Bronchial epithelial cell (primary cell): Measurements from ENCODE around the gene VRTN. TPM values are rescaled to one million over a fixed set of nuclear protein-coding genes. Genes with fewer than 3 reads are reported as not detected.

Experiments
- DNase-seq: peaks from one replicate; pipeline ENCODE4 v3.0.0-alpha.2; 2010; ENCODE audit warnings: low read depth
- FAIRE-seq: peaks from 2 replicates; lab custom pipeline; 2011; peaks lifted over from hg19 to GRCh38; lab: Jason Lieb, UNC
- H3K27me3 ChIP-seq: 2 replicates; pipeline ENCODE4 v1.5.1; 2011; ENCODE audit warnings: low read length; ENCODE audit not compliant: control insufficient read depth, insufficient read depth
- H3K36me3 ChIP-seq: 2 replicates; pipeline ENCODE4 v1.5.1; 2011; ENCODE audit warnings: low read length; ENCODE audit not compliant: control insufficient read depth, insufficient read depth
- H3K4me3 ChIP-seq: 2 replicates; pipeline ENCODE4 v1.5.1; 2011; ENCODE audit warnings: mild to moderate bottlenecking, low read depth, low read length, control low read depth
- total RNA-seq: library from RNA; depleted of rRNA; stranded (reverse); fragments of >200 nt; gene quantifications from 2 replicates; pipeline ENCODE4 v1.2.1, GENCODE V29; 2014
- TF ChIP-seq, protein P1 (sequence below): IDR thresholded peaks from 2 replicates; pipeline ENCODE4 v1.5.1; 2011; ENCODE audit warnings: mild to moderate bottlenecking, moderate library complexity, low read length, control low read depth, inconsistent platforms; ENCODE audit not compliant: insufficient read depth, severe bottlenecking

The VRTN gene
- total RNA-seq, 1 donor from 2014 or later = not detected

DNA sequence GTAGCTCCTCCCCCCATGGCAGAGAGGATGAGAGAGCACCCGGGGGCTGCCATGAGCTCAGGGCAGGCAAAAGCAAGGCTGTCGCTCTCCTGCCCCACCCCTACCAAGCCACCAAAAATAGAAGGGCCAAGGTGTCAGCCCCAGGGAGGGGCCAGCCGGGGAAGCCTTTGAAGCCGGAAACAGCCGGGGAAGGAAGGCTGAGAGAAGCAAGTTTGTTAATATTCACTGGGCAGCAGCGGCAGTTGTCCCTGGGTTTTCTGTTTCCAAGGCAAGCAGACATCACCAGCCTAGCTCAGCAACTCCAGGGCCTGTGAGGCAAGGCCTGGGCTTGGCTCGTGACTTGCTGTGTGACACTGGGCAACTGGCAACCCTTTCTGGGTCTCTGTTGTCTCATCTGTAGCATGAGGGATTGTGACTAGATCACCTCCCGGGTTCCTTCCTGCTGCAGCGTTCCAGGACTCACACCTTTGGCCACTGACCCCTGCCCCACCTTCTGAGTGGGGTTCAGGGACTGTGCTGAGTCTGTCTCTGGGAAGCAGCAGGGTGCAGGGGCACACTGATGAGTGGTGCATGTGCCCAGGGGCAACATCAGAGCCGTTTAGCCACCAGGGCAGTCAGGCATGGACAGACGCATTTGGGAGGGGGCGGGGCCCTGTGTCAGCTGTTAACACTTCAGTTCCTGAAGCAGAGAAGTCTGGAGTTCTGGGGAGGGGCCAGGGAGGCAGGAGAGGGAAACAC is 53.4 kb downstream of the VRTN start:
- no peaks in the 10 kb centered on the region for H3K36me3 ChIP-seq
- no peak overlapping the region for H3K4me3 ChIP-seq
- TF ChIP-seq, protein P1, sequence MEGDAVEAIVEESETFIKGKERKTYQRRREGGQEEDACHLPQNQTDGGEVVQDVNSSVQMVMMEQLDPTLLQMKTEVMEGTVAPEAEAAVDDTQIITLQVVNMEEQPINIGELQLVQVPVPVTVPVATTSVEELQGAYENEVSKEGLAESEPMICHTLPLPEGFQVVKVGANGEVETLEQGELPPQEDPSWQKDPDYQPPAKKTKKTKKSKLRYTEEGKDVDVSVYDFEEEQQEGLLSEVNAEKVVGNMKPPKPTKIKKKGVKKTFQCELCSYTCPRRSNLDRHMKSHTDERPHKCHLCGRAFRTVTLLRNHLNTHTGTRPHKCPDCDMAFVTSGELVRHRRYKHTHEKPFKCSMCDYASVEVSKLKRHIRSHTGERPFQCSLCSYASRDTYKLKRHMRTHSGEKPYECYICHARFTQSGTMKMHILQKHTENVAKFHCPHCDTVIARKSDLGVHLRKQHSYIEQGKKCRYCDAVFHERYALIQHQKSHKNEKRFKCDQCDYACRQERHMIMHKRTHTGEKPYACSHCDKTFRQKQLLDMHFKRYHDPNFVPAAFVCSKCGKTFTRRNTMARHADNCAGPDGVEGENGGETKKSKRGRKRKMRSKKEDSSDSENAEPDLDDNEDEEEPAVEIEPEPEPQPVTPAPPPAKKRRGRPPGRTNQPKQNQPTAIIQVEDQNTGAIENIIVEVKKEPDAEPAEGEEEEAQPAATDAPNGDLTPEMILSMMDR = no peak
- FAIRE-seq (no peak), DNase-seq (no peak)
- peaks cover 11% of the 10 kb centered on the region for H3K27me3 ChIP-seq

DNA sequence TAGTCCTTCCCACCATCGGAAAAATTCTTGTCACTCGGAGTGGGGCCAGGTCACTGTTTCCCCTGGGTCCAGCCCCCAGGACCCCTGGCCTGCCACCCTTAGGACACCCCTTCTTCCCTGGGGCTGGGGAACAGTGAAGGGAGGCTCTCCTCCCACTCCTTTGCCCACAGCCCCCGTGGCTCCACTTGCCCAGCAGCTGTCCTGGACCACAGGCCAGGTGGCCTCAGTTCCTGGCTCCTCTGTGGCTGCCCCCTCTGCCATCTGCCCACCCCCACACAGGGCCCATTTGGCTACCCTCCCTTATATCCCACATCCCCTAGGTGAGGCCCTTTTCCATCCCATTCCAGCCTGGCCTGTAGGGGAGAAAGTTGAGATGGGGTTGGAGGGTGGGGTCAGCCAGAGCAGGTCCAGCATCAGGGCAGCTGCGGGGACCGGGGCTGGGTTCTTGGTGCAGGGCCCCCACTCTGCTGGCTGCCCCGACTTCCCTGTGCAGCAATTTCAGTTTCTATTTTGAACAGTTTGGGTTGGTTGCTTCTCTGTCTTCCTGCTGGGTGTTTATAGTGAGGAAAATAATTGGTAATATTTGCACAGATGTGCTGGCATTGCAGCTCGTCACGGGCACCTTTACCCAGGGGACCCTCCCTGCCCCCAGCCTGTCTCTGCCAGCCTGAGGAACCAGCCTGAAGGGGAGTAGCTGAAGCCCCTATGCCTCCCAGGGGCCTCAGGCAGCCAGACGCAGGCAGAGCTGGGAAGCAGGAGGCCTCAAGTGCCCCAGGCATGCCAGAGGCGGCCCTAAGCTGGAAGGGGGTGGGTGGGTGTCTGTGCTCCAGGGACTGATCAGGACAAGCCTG is 54.4 kb downstream of the VRTN start:
- Histone ChIP-seq H3K4me3 (no peak overlapping the region), H3K27me3 (peaks cover 11% of the 10 kb centered on the region), H3K36me3 (no peaks in the 10 kb centered on the region)
- DNase-seq (no peak), FAIRE-seq (no peak)
- TF ChIP-seq, protein P1 = no peak

DNA sequence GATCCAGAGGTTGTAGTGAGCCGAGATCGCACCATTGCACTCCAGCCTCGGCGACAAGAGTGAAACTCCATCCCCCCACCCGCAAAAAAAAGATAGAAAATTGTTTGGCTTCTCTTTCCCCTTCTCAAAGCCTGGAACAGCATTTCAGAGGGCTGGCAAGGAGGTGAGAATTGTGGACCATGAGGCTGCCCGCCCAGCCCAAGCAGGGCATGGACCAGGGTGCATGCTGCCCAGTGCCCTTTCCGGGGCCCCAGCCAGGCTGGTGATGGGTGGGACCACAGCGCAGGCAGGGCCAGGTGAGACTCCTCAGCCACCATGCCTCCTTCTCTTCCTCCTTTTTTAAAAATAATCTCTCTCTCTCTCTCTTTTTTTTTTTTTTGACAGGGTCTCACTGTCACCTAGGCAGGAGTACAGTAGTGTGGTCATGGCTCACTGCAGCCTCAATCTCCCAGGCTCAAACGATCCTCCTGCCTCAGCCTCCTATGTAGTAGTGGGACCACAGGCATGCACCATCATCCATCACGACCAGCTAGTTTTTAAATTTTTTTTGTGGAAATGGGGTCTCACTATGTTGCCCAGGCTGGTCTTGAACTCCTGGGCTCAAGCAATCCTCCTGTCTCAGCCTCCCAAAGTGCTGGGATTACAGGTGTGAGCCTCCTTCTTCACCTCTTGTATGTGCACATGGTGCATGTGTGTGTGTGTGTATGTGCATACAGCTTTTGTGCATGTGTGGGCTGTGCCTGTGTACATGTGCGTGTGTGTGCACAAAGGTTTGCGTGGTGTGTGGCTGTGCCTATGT is 55.5 kb downstream of the VRTN start:
- H3K36me3 ChIP-seq = no peaks in the 10 kb centered on the region
- H3K27me3 ChIP-seq = peaks cover 13% of the 10 kb centered on the region
- H3K4me3 ChIP-seq = no peak overlapping the region
- peak; percentile 79 for FAIRE-seq
- TF ChIP-seq, protein P1 = no peak
- no peak for DNase-seq

DNA sequence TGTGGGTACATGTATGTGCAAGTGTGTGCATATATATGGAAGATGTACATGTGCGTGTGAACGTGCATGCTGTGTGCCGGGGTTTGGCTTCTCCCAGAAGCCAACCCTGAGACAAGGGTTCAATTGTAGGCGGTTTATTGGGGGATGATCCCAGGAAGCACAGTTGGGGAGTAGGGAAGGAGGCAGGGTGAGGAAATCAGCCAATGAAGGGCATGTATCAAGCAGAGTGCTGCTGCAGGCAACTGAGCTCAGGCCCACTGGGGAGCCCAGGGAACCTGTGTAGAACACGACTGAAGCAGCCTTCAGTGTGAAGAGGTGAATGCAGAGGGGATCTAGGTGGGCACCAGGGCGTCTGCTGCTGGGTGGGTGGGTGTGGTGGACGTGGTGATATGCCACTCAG is 56.2 kb downstream of the VRTN start:
- TF ChIP-seq, protein P1 = no peak
- no peak for DNase-seq
- H3K27me3 ChIP-seq = peaks cover 13% of the 10 kb centered on the region
- H3K4me3 ChIP-seq = no peak overlapping the region
- no peaks in the 10 kb centered on the region for H3K36me3 ChIP-seq
- no peak for FAIRE-seq

DNA sequence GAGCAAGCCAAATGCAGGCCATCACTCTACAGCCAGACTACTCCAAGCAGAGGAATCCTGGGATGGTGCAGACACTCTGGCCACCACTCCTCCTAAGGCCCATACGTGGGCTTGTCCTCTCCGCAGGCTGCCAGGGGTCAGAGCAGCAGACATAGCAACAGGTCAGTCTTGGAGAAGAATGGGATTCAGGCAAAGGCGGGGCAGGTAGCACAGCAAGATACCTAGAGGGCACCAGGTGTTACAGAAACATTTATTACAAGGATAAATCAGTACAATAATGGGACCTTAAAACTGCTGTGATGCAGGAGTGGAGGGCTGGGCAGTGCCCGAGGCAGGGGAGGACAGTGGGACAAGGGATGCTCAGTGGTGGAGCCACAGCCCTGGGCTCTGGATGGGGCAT is 57.4 kb downstream of the VRTN start:
- no peak for DNase-seq
- TF ChIP-seq, protein P1 = no peak
- peaks cover 11% of the 10 kb centered on the region for H3K27me3 ChIP-seq
- H3K36me3 ChIP-seq = no peaks in the 10 kb centered on the region
- no peak overlapping the region for H3K4me3 ChIP-seq
- FAIRE-seq = no peak
